ENCODE results near the gene MRPS6. TPM values are rescaled to one million over a fixed set of nuclear protein-coding genes. Genes with fewer than 3 reads are reported as not detected.

The MRPS6 gene
- total RNA-seq, 1 donor = 19.2 TPM

- H4K20me1 ChIP-seq (ENCODE audit: insufficient read depth, low read length) = no peaks in the 10 kb centered on the region
- no peaks in the 10 kb centered on the region for H3K9me3 ChIP-seq (ENCODE audit: low read depth, low read length)
- no peak overlapping the region for H2AFZ ChIP-seq (ENCODE audit: low read length)
- no peak for TF ChIP-seq CTCF (IDR thresholded peaks at IDR 0.05; ENCODE audit: extremely low read depth, low read depth, low read length)
- H3K4me1 ChIP-seq (ENCODE audit: insufficient read depth, low read length) = peaks cover 11% of the 10 kb centered on the region
- no peak for DNase-seq (ENCODE audit: insufficient read length, low spot score, missing footprints)
- H3K27ac ChIP-seq (ENCODE audit: low read depth, low read length) = no peak overlapping the region
- H3K27me3 ChIP-seq (ENCODE audit: insufficient read depth, low read length) = no peaks in the 10 kb centered on the region
- no peak overlapping the region for H3K4me3 ChIP-seq (ENCODE audit: insufficient read depth, low read length)
- no peaks in the 10 kb centered on the region for H3K36me3 ChIP-seq (ENCODE audit: insufficient read depth, low read length)
- no peaks in the 10 kb centered on the region for H3K79me2 ChIP-seq (ENCODE audit: insufficient read depth, low read length)
- H3K4me2 ChIP-seq (ENCODE audit: insufficient read depth, low read length) = no peak overlapping the region
Observed at GRCh38 chr21:34039678-34040382, 33.5 kb upstream of the MRPS6 start.

- no peaks in the 10 kb centered on the region for H4K20me1 ChIP-seq (ENCODE audit: insufficient read depth, low read length)
- H3K4me1 ChIP-seq (ENCODE audit: insufficient read depth, low read length) = peaks cover 2% of the 10 kb centered on the region
- no peak for DNase-seq (ENCODE audit: insufficient read length, low spot score, missing footprints)
- no peaks in the 10 kb centered on the region for H3K9me3 ChIP-seq (ENCODE audit: low read depth, low read length)
- no peak overlapping the region for H3K4me3 ChIP-seq (ENCODE audit: insufficient read depth, low read length)
- no peak for TF ChIP-seq CTCF (IDR thresholded peaks at IDR 0.05; ENCODE audit: extremely low read depth, low read depth, low read length)
- H2AFZ ChIP-seq (ENCODE audit: low read length) = no peak overlapping the region
- no peaks in the 10 kb centered on the region for H3K27me3 ChIP-seq (ENCODE audit: insufficient read depth, low read length)
- H3K4me2 ChIP-seq (ENCODE audit: insufficient read depth, low read length) = no peak overlapping the region
- H3K27ac ChIP-seq (ENCODE audit: low read depth, low read length) = no peak overlapping the region
- H3K36me3 ChIP-seq (ENCODE audit: insufficient read depth, low read length) = no peaks in the 10 kb centered on the region
- H3K79me2 ChIP-seq (ENCODE audit: insufficient read depth, low read length) = no peaks in the 10 kb centered on the region
Observed at GRCh38 chr21:34042735-34043134, 30.6 kb upstream of the MRPS6 start.

- TF ChIP-seq CTCF (IDR thresholded peaks at IDR 0.05; ENCODE audit: extremely low read depth, low read depth, low read length) = no peak
- H4K20me1 ChIP-seq (ENCODE audit: insufficient read depth, low read length) = no peaks in the 10 kb centered on the region
Observed at GRCh38 chr21:34043333-34043732, 30.0 kb upstream of the MRPS6 start.

GRCh38 chr21:34046917-34047316 is 26.5 kb upstream of the MRPS6 start:
- Histone ChIP-seq H2AFZ (ENCODE audit: low read length) (no peak overlapping the region), H3K27ac (ENCODE audit: low read depth, low read length) (no peak overlapping the region), H3K36me3 (ENCODE audit: insufficient read depth, low read length) (no peaks in the 10 kb centered on the region), H3K4me1 (ENCODE audit: insufficient read depth, low read length) (no peaks in the 10 kb centered on the region), H4K20me1 (ENCODE audit: insufficient read depth, low read length) (no peaks in the 10 kb centered on the region), H3K4me3 (ENCODE audit: insufficient read depth, low read length) (no peak overlapping the region), H3K9me3 (ENCODE audit: low read depth, low read length) (no peaks in the 10 kb centered on the region), H3K27me3 (ENCODE audit: insufficient read depth, low read length) (no peaks in the 10 kb centered on the region), H3K79me2 (ENCODE audit: insufficient read depth, low read length) (no peaks in the 10 kb centered on the region), H3K4me2 (ENCODE audit: insufficient read depth, low read length) (no peak overlapping the region)
- no peak for TF ChIP-seq CTCF (IDR thresholded peaks at IDR 0.05; ENCODE audit: extremely low read depth, low read depth, low read length)
- no peak for DNase-seq (ENCODE audit: insufficient read length, low spot score, missing footprints)

More at GRCh38 chr21:34043333-34043732, 30.0 kb upstream of the MRPS6 start:
- no peak overlapping the region for H3K4me3 ChIP-seq (ENCODE audit: insufficient read depth, low read length)
- H3K27me3 ChIP-seq (ENCODE audit: insufficient read depth, low read length) = no peaks in the 10 kb centered on the region
- no peaks in the 10 kb centered on the region for H3K4me1 ChIP-seq (ENCODE audit: insufficient read depth, low read length)
- H3K9me3 ChIP-seq (ENCODE audit: low read depth, low read length) = no peaks in the 10 kb centered on the region
- no peaks in the 10 kb centered on the region for H3K36me3 ChIP-seq (ENCODE audit: insufficient read depth, low read length)
- no peak overlapping the region for H2AFZ ChIP-seq (ENCODE audit: low read length)
- no peak for DNase-seq (ENCODE audit: insufficient read length, low spot score, missing footprints)
- H3K79me2 ChIP-seq (ENCODE audit: insufficient read depth, low read length) = no peaks in the 10 kb centered on the region
- no peak overlapping the region for H3K27ac ChIP-seq (ENCODE audit: low read depth, low read length)
- H3K4me2 ChIP-seq (ENCODE audit: insufficient read depth, low read length) = no peak overlapping the region
